HepG2 (cell line): ENCODE data around the gene PPP2R2D. TPM values are rescaled to one million over a fixed set of nuclear protein-coding genes. Genes with fewer than 3 reads are reported as not detected.

Experiments used
- DMAP1 ChIP-seq: IDR thresholded peaks from 2 replicates; pipeline ENCODE4 v1.6.1; 2016
- FOXP1 ChIP-seq, 2 experiments: fragments of 450-650 bp in 1 of 2; IDR thresholded peaks; 2 replicates each; pipeline ENCODE4 v1.6.1; 2017 to 2018; ENCODE audit warnings: antibody characterized with exemption in 1 of 2
- KDM1A ChIP-seq: IDR thresholded peaks from 2 replicates; pipeline ENCODE4 v1.6.1; 2016; ENCODE audit warnings: missing compliant biosample characterization
- KLF15 ChIP-seq: sonication (generic); formaldehyde crosslinking; IDR thresholded peaks from 2 replicates; pipeline ENCODE4 v1.8.1; 2023; ENCODE audit warnings: borderline replicate concordance, mild to moderate bottlenecking, inconsistent platforms, missing genetic modification reagents, mixed read lengths
- NCOA1 ChIP-seq: sonication (generic); formaldehyde crosslinking; IDR thresholded peaks from 2 replicates; pipeline ENCODE4 v1.9.0; 2021; ENCODE audit warnings: missing genetic modification reagents
- NFKB2 ChIP-seq: sonication (generic); formaldehyde crosslinking; IDR thresholded peaks from 2 replicates; pipeline ENCODE4 v1.4.0; 2020; ENCODE audit warnings: missing genetic modification reagents, borderline replicate concordance
- YEATS2 ChIP-seq: sonication (generic); formaldehyde crosslinking; IDR thresholded peaks from 2 replicates; pipeline ENCODE4 v1.4.0; 2020; ENCODE audit warnings: missing genetic modification reagents, borderline replicate concordance
- ZBTB21 ChIP-seq: sonication (generic); formaldehyde crosslinking; IDR thresholded peaks from 2 replicates; pipeline ENCODE4 v1.4.0; 2020; ENCODE audit warnings: missing genetic modification reagents
- ZNF263 ChIP-seq: sonication (generic); formaldehyde crosslinking; IDR thresholded peaks from 2 replicates; pipeline ENCODE4 v1.4.0; 2020; ENCODE audit warnings: missing genetic modification reagents
- ZNF274 ChIP-seq: sonication (generic); formaldehyde crosslinking; IDR thresholded peaks from 2 replicates; pipeline ENCODE4 v1.5.1; 2020; ENCODE audit warnings: mild to moderate bottlenecking, missing genetic modification reagents
- ZNF737 ChIP-seq: sonication (generic); formaldehyde crosslinking; IDR thresholded peaks from 2 replicates; pipeline ENCODE4 v1.5.0; 2020; ENCODE audit warnings: missing genetic modification reagents, mild to moderate bottlenecking, borderline replicate concordance
- ZNF790 ChIP-seq: sonication (generic); formaldehyde crosslinking; IDR thresholded peaks from 2 replicates; pipeline ENCODE4 v1.8.0; 2022; ENCODE audit warnings: missing genetic modification reagents, mild to moderate bottlenecking, borderline replicate concordance
- polyA plus RNA-seq, 8 experiments: library from polyadenylated mRNA; depleted of rRNA in 3 of 8; stranded (reverse) in 7 of 8; unstranded in 1 of 8; fragments of >200 nt; fragmentation: Illumina TruSeq in 4 of 8; extraction: Trizol in 4 of 8; gene quantifications; 2 replicates each; pipeline versions ENCODE4 v1.2.1 to v1.2.3, GENCODE V29; 2011 to 2016; ENCODE audit warnings: low read depth in 4 of 8, missing spikeins in 1 of 8, mixed read lengths in 1 of 8; ENCODE audit not compliant: insufficient read depth in 1 of 8
- total RNA-seq, 5 experiments: library from RNA; depleted of rRNA; stranded (reverse); fragments of >200 nt; fragmentation: Illumina TruSeq; extraction: Trizol; gene quantifications; 2 replicates each; pipeline ENCODE4 v1.2.3, GENCODE V29; 2016; ENCODE audit warnings: low read depth in 1 of 5
- TF ChIP-seq, protein P1 (sequence below): sonication (generic); formaldehyde crosslinking; IDR thresholded peaks from 2 replicates; pipeline ENCODE4 v1.5.0; 2020; ENCODE audit warnings: missing genetic modification reagents
- TF ChIP-seq, protein P2 (sequence below): sonication (generic); formaldehyde crosslinking; IDR thresholded peaks from 2 replicates; pipeline ENCODE4 v1.4.0; 2020; ENCODE audit warnings: missing genetic modification reagents
- TF ChIP-seq, protein P3 (sequence below): sonication (generic); formaldehyde crosslinking; IDR thresholded peaks from 2 replicates; pipeline ENCODE4 v1.4.0; 2020; ENCODE audit warnings: missing genetic modification reagents
- TF ChIP-seq, protein P4 (sequence below): sonication (generic); formaldehyde crosslinking; IDR thresholded peaks from 2 replicates; pipeline ENCODE4 v1.4.0; 2020; ENCODE audit warnings: missing genetic modification reagents
- TF ChIP-seq, protein P5 (sequence below): sonication (generic); formaldehyde crosslinking; IDR thresholded peaks from 2 replicates; pipeline ENCODE4 v1.4.0; 2020; ENCODE audit warnings: missing genetic modification reagents, borderline replicate concordance

The PPP2R2D gene
- total and polyA plus RNA-seq, 2 of the 13 experiments (the other 11 are each of a cell fraction or from before 2014, with no cell fraction given), result 32.7 to 33.2 TPM

DNA sequence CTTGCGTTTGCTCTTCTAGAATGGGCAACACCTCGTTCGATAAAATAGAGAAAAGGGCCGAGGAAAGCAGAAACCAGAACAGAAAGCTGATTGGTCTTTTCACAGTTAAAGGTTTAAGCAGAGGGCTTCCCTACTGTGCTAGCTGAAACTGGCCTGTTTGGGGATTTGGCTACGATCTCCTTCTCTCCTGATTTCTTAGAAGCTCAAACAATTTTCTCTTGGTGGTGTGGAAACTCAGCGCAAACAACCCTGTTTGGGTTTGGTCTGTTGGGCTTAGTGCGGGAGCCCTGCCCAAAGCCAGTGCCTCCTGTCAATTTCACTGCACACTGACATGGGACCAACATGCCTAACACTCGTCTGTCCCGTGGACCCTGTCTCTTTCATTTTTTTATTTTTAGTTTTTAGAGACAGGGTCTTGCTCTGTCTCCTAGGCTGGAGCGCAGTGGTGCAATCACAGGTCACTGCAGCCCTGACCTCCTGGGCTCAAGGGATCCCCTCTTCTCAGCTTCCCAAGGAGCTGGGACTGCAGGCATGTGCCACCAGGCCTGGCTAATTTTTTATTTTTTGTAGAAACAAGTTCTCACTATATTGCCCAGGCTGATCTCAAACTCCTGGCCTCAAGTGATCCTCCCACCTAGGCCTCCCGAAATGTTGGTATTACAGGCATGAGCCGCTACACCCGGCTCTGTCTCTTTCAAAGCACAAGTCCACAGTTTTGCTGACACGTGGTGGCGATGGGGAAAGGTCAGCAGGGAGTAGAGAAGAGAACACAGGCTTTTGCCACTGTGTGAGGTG, 97.4 kb downstream of the PPP2R2D start (continued):
- TF ChIP-seq, protein P1, sequence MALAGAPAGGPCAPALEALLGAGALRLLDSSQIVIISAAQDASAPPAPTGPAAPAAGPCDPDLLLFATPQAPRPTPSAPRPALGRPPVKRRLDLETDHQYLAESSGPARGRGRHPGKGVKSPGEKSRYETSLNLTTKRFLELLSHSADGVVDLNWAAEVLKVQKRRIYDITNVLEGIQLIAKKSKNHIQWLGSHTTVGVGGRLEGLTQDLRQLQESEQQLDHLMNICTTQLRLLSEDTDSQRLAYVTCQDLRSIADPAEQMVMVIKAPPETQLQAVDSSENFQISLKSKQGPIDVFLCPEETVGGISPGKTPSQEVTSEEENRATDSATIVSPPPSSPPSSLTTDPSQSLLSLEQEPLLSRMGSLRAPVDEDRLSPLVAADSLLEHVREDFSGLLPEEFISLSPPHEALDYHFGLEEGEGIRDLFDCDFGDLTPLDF (CRISPR knock-in tag), result no peak
- TF ChIP-seq ZNF274 (CRISPR knock-in tag) (peak; percentile 59; the same call in 1 of the 2 replicates), KLF15 (CRISPR knock-in tag) (no peak), ZNF737 (CRISPR knock-in tag) (no peak), DMAP1 (CRISPR knock-in tag) (no peak; the same call in 1 of the 2 replicates), YEATS2 (no peak), NCOA1 (CRISPR knock-in tag) (no peak), ZBTB21 (CRISPR knock-in tag) (no peak), NFKB2 (CRISPR knock-in tag) (0 out of 2 replicates have a peak, but pooled peaks have one; percentile 31), KDM1A (CRISPR knock-in tag) (0 out of 2 replicates have a peak, but pooled peaks have one; percentile 37), ZNF790 (0 out of 2 replicates have a peak, but pooled peaks have one; percentile 20), ZNF263 (CRISPR knock-in tag) (no peak), FOXP1 (IDR thresholded peaks at IDR 0.05) (no peak), FOXP1 (CRISPR knock-in tag; IDR thresholded peaks at IDR 0.05) (no peak)
- TF ChIP-seq, protein P2, sequence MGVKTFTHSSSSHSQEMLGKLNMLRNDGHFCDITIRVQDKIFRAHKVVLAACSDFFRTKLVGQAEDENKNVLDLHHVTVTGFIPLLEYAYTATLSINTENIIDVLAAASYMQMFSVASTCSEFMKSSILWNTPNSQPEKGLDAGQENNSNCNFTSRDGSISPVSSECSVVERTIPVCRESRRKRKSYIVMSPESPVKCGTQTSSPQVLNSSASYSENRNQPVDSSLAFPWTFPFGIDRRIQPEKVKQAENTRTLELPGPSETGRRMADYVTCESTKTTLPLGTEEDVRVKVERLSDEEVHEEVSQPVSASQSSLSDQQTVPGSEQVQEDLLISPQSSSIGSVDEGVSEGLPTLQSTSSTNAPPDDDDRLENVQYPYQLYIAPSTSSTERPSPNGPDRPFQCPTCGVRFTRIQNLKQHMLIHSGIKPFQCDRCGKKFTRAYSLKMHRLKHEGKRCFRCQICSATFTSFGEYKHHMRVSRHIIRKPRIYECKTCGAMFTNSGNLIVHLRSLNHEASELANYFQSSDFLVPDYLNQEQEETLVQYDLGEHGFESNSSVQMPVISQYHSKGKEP (CRISPR knock-in tag), result no peak
- TF ChIP-seq, protein P3, sequence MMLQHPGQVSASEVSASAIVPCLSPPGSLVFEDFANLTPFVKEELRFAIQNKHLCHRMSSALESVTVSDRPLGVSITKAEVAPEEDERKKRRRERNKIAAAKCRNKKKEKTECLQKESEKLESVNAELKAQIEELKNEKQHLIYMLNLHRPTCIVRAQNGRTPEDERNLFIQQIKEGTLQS (CRISPR knock-in tag), result no peak
- TF ChIP-seq, protein P4, sequence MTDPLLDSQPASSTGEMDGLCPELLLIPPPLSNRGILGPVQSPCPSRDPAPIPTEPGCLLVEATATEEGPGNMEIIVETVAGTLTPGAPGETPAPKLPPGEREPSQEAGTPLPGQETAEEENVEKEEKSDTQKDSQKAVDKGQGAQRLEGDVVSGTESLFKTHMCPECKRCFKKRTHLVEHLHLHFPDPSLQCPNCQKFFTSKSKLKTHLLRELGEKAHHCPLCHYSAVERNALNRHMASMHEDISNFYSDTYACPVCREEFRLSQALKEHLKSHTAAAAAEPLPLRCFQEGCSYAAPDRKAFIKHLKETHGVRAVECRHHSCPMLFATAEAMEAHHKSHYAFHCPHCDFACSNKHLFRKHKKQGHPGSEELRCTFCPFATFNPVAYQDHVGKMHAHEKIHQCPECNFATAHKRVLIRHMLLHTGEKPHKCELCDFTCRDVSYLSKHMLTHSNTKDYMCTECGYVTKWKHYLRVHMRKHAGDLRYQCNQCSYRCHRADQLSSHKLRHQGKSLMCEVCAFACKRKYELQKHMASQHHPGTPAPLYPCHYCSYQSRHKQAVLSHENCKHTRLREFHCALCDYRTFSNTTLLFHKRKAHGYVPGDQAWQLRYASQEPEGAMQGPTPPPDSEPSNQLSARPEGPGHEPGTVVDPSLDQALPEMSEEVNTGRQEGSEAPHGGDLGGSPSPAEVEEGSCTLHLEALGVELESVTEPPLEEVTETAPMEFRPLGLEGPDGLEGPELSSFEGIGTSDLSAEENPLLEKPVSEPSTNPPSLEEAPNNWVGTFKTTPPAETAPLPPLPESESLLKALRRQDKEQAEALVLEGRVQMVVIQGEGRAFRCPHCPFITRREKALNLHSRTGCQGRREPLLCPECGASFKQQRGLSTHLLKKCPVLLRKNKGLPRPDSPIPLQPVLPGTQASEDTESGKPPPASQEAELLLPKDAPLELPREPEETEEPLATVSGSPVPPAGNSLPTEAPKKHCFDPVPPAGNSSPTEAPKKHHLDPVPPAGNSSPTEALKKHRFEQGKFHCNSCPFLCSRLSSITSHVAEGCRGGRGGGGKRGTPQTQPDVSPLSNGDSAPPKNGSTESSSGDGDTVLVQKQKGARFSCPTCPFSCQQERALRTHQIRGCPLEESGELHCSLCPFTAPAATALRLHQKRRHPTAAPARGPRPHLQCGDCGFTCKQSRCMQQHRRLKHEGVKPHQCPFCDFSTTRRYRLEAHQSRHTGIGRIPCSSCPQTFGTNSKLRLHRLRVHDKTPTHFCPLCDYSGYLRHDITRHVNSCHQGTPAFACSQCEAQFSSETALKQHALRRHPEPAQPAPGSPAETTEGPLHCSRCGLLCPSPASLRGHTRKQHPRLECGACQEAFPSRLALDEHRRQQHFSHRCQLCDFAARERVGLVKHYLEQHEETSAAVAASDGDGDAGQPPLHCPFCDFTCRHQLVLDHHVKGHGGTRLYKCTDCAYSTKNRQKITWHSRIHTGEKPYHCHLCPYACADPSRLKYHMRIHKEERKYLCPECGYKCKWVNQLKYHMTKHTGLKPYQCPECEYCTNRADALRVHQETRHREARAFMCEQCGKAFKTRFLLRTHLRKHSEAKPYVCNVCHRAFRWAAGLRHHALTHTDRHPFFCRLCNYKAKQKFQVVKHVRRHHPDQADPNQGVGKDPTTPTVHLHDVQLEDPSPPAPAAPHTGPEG (CRISPR knock-in tag), result 0 out of 2 replicates have a peak, but pooled peaks have one; percentile 18
- TF ChIP-seq, protein P5, sequence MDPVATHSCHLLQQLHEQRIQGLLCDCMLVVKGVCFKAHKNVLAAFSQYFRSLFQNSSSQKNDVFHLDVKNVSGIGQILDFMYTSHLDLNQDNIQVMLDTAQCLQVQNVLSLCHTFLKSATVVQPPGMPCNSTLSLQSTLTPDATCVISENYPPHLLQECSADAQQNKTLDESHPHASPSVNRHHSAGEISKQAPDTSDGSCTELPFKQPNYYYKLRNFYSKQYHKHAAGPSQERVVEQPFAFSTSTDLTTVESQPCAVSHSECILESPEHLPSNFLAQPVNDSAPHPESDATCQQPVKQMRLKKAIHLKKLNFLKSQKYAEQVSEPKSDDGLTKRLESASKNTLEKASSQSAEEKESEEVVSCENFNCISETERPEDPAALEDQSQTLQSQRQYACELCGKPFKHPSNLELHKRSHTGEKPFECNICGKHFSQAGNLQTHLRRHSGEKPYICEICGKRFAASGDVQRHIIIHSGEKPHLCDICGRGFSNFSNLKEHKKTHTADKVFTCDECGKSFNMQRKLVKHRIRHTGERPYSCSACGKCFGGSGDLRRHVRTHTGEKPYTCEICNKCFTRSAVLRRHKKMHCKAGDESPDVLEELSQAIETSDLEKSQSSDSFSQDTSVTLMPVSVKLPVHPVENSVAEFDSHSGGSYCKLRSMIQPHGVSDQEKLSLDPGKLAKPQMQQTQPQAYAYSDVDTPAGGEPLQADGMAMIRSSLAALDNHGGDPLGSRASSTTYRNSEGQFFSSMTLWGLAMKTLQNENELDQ, result no peak
- TF ChIP-seq, all 625 proteins: peak for 100
